ENCODE results near the gene STX1B.
A peak's percentile ranks its signal among the peaks of the same experiment; 100 is the strongest.

The STX1B gene

GRCh38 chr16:30996985-30997724, 13.3 kb downstream of the STX1B start:
- peak in 23 of 58 donors; percentile 8 to 61 (median 27) for DNase-seq

- DNase-seq: no peak
These were observed 14.0 kb downstream of the STX1B start for GRCh38 chr16:30996324-30996984.

DNA sequence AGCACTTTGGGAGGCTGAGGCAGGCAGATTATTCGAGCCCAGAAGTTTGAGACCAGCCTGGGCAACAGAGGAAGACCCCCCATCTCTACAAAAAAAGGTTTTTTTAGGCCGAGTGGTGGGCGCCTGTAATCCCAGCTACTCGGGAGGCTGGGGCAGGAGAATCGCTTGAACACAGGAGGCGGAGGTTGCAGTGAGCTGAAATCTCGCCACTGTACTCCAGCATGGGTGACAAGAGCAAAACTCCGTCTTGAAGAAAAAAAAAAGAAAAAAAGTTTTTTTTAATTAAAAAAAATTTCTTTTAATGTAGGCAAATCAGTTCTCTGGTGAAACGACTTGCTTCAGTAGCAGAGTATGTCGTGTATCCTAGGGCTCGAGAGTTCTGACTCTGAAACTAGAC, 14.5 kb downstream of the STX1B start:
- no peak for DNase-seq

DNA sequence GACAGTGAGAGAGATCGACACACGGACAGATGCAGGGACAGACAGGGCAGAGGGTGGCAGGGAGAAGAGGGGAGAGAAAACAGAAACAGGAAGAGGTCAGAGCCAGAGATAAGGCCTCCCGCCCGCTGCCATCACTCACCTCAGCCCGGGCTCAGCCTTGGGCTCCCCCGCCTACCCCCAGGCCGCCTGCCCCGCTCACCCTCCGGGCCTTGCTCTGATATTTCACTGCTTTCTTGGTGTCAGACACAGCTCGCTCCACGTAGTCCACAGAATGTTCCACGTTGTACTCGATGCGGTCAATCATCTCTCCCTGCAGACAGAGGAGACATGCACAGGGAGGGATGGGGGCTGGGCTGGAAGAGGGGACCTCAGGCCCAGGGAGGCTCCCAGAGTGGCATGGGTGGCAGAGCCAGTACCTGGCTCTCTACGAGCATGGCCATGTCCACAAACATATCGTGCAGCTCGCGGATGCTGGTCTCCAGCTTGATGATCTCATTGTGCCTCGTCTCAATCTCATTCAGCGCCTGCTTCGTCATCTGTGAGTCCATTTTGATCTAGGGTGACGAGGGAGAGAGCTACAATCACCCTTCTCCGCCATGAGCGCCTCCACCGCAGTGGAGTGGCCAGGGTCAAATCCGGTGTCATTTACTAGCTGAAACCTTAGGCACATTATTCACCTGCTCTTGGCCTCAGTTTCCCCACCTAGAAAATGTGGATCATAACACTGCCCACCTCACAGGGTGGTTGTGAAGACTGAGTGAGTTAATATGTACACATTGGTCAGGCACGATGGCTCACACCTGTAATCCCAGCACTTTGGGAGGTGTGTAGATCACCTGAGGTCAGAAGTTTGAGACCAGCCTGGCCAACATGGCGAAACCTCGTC, 17.3 kb downstream of the STX1B start:
- DNase-seq: no peak

- no peak for DNase-seq
These were observed 18.1 kb downstream of the STX1B start for GRCh38 chr16:30992276-30992780.

DNA sequence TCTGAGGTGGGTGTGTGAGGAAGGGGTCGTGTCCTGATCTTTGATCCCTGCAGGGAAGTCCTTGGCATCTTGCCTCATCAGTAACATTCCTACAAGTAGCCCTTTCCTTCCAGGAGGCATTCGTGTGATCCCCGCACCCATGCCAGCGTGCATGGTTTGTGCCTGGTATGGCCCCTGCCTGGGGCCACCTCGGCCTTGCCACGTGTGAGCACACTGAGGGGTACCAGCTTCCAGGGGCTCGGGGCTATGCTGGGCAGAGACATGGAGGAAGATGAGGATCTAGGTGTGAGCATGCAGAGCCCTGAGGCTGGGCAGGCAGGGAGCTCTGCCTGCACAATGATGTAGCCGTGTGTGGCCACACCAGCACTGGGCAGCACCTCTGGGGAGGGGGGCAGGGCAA, 19.4 kb downstream of the STX1B start:
- DNase-seq: no peak

DNA sequence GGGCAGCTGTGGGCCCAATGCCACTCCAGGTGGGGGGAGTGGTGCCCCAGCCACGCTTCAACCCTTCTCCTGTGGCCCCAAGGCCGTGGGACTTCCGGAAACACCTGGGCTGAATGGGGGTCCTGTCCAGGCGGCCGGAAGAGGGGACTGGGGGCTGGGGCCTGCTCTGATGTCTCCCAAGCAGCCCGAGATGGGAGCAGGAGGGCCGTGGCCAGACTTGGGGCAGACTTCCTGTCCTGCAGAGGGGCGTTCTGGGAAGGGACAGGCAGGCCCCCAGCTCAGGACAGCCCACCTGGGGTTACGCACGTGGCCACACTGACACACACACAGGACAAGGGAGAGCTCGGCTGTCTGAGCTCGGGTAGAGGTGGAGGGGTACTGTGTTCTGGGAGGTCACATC, 20.3 kb downstream of the STX1B start:
- no peak for DNase-seq

DNA sequence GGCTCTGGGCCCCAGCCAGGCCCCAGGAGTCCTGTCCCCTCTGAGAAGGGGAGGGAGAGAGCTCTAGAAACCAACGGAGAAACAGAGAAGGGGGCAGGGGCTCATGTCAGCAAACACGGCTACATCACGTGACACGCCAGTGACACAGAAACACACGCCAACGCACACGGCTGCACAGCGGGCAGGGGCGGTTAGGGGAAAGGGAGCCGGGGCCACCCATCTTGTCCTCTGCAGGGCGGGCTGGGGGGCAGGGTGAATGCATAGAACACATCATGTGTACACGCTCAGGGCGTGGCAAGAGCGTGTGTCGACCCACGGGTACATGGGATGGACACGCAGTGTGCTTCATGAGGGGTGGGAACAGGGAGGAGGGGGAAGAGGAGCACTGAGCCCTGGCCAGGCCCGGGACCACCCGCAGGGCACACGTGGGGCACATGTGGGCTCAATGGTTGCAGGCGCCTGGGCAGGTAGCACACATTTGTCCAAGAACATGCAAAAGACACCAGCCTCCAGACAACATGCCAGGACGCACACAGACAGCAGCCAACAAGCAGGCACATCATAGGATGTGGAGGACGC, 20.9 kb downstream of the STX1B start:
- no peak for DNase-seq

GRCh38 chr16:30987581-30988190, 22.8 kb downstream of the STX1B start:
- DNase-seq: no peak

DNA sequence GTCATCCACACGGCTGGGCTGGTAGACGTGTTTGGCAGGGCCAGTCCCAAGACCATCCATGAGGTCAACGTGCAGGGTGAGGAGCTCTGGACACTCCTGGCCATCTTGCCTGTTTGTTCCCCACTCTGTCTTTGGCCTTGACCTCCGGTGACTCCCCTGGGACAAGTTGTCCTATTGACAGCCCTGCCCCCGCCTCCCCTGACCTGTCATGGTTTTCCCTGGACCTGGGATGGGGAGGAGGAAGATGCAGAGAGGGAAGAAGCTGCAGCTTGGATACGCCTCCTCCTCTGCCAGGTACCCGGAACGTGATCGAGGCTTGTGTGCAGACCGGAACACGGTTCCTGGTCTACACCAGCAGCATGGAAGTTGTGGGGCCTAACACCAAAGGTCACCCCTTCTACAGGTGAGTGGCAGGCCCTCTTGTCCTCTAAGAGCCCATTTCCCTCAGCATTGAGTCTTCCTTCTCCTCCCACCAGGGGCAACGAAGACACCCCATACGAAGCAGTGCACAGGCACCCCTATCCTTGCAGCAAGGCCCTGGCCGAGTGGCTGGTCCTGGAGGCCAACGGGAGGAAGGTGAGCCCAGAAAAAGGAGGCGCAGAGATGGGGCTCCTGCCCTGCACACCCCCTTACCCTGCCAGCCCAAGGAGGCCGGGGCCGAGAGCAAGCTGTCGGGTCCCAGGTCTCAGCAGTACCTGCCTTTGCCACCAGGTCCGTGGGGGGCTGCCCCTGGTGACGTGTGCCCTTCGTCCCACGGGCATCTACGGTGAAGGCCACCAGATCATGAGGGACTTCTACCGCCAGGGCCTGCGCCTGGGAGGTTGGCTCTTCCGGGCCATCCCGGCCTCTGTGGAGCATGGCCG, 24.1 kb downstream of the STX1B start:
- DNase-seq: no peak

DNA sequence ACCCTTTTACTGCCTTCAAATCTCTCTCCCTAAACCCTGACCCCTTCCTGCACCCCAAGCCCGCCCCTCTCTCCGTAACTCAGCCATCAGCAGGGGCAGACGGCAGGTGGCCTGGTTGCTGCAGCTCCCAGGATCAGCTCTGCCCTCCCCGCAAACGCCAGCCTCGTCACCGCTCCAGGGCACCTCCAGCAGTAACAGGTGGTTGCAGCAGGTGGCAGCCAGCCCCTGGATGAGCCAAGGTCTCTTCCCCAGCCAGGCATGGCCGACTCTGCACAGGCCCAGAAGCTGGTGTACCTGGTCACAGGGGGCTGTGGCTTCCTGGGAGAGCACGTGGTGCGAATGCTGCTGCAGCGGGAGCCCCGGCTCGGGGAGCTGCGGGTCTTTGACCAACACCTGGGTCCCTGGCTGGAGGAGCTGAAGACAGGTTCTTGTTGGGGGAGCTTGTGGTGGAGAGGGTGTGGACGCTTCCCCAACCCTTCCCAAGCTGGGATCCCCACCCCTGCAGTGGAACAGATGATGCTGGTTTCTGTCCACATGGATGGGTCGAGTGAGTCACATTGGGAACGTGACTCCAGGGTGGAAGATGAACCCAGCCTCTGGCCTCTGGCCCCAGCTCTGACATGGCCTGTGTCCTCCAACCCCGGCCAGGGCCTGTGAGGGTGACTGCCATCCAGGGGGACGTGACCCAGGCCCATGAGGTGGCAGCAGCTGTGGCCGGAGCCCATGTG, 24.9 kb downstream of the STX1B start:
- DNase-seq: no peak

- DNase-seq: peak in 54 of 58 donors; percentile 23 to 85 (median 64)
These were observed 25.6 kb downstream of the STX1B start, which contains the start of gene HSD3B7 for GRCh38 chr16:30984669-30985400. TSS of gene HSD3B7 (plus strand) at chr16:30985207. CDS start at chr16:30985659, 452 bp downstream.

- no peak for DNase-seq
These were observed 26.4 kb downstream of the STX1B start for GRCh38 chr16:30983898-30984610.

- no peak for DNase-seq
These were observed 27.0 kb downstream of the STX1B start for GRCh38 chr16:30983289-30983889.

DNA sequence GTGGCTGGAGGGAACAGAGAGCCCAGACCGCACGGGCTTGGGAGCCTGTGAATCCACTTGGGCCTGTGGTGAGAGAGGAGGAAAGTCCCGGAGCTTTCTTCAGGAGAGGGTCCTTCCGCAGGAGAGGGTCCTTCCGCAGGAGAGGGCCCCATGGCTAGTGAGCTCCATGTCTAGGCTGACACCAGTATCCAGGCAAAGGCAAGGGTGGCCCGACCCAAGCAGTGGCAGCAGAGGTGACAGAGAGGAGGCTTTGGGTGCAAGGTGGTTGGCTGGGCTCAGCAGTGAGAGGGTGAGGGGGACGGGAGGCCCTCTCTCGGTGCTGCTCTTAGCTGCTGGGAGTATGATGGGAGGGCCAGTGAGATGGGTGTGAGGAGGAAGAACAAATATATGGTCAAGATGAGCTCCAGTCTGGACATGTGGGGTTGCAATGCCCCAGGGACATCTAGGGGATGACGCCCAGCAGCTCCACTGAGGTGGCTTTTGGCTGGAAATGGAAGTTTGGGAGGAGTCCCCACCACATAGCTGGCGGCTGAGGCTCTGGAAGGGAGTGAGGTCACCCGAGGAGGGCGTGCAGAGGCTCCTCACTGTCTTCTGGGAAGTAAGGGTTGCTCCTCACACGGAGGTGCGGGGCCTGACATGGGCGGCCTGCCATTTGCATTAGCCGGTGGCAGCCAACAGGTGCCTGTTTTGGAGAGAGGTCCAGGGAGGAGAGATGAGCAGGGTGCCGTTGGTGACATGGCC, 27.7 kb downstream of the STX1B start:
- no peak for DNase-seq

- no peak for DNase-seq
These were observed 29.5 kb downstream of the STX1B start for GRCh38 chr16:30980959-30981358.

DNA sequence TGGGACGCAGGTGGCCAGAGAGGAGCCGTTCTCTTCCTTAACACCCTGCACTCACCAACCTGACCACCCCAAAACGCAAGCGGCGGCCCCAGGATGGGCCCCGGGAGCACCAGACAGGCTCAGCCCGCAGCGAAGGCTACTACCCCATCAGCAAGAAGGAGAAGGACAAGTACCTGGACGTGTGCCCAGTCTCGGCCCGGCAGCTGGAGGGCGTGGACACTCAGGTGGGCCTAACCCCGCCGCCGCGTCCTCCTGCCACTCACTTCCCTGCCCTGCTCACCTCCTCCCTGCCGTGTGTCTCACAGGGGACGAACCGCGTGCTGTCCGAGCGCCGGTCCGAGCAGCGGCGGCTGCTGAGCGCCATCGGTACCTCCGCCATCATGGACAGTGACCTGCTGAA, 30.0 kb downstream of the STX1B start:
- DNase-seq: no peak

Measured in anterior cingulate cortex (tissue), 58 donors.